HG02884 (cell line): ENCODE measurements around the gene TLL1.

Experiments used
- ATAC-seq: cut with Tn5 transposase; IDR thresholded peaks from one replicate; pipeline ENCODE4 v1.9.1; 2021; ENCODE audit warnings: mild to moderate bottlenecking, moderate library complexity; ENCODE audit not compliant: unreplicated experiment

TLL1 gene

DNA sequence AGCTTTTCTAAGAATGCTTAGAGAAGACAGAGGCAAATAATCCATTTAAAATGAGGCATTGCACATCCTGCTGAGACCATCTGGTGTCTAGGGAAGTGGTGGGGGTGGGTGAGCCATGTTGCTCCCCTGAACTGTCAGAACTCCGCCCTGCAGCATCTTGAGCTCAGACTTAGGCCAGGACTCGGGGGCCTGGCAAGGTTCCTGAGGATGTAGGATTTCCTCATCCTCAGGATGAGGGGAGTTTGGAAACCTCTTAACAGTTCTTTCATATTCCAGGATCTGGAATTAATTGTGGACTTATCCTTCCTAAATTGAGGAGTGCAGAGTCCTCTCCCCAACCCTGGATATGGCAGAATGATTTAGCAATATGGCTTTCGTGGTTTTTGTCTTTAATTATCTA is 6.6 kb downstream of the TLL1 start:
- ATAC-seq: no peak

DNA sequence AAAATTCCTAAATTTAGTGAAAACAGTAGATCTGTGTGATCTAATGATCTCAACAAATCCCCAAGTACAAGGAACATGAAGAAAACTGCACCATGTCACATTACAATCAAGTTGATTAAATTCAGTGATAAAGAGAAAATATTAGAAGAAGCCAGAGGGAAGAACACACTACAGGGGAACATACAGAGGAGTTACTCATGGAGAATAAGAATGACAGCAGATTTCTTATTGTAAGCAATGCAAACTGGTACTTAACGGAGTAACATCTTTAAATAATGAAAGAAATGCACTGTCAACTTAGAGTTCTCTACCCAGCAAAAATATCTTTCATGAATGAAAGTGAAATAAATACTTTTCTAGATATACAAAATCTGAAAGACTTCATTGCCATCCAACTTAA is 21.1 kb downstream of the TLL1 start:
- no peak for ATAC-seq

DNA sequence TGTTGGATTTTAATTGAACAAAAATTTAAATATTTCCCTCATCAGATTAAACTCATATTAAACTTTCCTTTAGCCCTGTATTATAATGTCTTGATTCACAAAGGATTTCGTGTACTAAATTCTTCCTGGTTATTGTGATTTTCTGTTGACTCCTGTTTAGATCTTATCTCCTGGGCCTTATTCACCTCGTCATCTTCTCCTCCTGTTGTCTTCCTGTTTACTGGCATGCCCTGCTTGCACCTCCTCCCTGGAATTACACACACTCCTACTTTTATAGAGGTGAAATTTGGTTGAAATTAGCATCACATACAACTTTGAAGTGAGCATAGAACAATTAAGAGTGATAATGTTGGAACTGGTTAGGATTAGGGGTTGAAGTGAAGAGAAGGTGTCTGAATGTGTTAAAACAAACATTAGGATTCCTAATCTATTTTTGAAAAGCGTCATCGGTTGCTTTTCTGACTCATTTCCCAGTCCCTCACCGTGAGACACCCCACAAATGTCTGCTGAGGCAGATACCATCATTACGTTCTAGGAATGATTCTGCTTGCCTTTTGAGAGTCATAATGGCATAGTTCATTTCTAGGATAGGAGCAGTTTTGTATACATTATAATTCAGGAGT is 32.5 kb downstream of the TLL1 start:
- ATAC-seq: no peak

DNA sequence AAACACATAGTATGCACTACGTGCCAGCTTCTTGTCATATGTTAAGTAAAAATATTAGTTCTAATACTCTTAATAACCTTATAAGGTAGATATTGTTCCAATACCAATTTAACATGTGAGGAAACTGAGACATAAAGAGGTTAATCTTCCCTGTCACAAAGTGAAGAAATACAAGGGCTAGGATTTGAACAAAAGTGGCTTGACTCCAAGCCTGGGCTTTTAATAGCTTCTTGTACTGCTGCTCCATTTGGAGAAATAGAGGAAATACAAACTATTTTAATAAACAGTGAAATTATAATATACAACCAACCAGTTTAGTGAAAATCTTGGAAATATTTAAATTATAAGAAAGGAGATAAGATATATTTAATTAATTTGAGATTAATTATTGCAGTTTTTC is 33.2 kb downstream of the TLL1 start:
- ATAC-seq: no peak

DNA sequence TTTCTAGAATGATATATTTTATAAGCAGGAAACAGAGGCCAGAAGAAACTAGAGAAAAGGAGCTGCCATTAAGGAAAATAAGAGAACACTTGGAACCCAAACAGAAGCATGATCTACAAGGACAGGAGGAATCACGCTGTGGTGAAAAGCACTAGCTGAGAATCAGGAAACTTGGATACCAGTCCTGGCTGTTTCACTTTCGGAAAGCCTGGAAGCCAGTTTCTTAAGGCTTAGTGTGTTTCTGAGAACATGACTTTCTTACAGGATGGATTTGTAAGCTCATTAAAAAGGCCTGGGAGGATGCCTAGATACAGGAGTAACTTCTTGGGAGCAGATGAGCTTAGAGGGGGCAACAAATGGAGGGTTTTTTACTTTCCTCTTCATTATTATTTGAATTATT is 36.9 kb downstream of the TLL1 start:
- ATAC-seq: no peak

DNA sequence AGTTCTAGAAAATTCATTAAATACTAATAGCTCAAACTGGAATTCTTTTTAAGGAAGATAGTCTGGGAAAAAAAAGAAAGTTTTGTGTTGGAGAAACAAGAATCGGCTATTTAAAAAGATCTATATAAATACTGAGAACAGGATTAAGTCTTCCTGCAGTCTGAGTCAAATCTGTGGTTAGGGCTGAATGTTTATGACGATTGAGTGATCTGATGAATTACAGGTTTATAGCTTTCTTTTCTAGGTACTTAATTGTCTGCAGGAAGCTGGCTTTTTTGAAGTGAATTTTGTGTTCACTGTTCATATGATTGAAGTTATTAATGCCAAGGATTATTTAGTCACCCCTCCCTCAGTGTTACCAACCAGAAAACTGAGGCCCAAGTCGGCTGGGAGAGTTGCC is 42.2 kb downstream of the TLL1 start:
- ATAC-seq: no peak

DNA sequence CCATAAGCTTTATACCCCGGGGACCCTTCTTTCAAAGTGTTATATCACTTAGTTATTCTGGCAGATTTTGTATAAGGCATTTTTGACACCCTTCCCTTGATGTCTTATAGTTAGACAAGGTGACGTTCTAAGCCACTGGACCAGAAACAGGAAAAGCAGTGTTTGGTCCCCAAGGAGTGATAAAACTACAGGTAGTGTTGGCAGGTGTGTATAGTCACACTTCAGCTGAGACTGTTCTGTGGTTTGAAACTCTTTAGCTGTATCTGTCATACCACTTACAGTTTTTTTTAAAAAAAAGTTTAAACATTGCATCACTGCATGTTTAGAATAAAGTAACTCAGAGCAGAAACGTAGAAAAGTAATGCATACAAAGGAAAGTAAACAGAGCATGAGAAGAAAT is 48.5 kb downstream of the TLL1 start:
- ATAC-seq: no peak

DNA sequence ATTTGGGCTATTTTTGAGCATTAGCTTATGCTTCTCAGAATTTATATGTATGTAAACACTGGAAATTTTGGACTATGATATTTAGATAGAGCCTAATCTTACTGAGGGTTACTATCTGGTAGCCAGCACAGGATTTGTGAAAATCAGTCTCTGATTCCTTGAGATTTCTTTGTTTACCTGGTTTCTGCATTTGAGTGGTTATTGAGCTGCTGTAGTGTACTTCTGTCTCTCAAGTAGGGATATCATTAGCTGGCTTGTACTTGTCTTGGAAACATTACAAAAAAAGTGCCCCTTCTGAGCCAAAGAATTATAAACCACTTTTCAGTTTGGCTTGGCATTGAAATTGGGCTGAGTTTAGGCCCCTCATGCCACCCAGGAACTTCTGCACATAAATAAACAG is 49.7 kb downstream of the TLL1 start:
- ATAC-seq: no peak

DNA sequence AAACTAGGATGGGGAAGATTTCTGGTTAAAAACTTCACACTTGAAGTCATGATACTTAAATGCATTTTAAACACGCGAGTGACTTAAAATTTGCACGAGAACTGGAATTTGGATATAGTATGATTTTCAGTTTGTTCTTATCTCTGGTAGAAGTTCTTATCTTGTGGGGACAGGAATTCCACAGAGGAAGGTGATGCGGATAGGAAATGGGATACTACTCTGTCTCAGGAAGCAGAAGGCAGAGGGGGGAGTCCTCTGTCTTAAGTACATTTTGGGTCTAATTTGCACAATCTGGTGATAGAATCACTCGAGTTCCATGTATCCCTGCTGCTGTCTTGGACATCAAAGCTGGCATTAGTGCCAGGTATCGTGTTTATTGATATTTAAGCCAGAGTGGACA is 53.3 kb downstream of the TLL1 start:
- no peak for ATAC-seq

DNA sequence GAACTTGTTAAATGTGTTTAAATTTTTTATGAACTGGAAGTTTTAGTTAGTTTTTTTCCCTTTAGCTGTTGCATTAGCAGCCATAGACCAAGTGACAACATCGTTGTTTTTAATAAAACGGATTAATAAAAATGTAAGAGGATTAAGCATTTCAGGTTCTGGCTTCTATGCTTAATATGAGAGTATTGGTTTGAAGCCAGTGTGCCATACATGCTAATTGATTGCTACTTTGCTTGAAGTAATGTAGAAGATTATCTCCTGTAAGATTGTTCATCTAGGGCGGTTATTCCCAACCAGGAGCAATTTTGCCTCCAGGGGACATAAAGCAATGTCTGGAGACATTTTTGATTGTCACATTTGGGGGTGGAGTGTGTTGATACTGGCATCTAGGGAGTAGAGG is 54.3 kb downstream of the TLL1 start:
- ATAC-seq: no peak

DNA sequence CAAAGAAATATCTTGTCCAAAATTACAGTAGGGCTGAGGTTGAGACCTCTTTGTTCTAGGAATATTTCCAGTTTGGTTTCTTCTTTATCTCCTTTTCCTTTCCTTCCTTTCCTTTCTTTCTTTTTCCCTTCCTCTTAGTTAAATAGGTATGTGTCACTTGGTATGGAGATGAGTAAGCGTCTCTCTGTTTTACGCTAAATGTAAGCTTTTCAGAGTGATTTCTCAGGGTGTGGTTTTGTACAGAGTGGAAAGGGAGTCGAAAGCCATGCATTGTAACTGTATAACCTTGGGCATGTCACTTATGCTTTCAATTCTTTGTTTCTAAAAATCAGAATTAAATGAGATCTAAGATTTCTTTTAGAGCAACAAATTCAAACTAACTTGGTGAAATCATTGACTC is 54.8 kb downstream of the TLL1 start:
- ATAC-seq: no peak

DNA sequence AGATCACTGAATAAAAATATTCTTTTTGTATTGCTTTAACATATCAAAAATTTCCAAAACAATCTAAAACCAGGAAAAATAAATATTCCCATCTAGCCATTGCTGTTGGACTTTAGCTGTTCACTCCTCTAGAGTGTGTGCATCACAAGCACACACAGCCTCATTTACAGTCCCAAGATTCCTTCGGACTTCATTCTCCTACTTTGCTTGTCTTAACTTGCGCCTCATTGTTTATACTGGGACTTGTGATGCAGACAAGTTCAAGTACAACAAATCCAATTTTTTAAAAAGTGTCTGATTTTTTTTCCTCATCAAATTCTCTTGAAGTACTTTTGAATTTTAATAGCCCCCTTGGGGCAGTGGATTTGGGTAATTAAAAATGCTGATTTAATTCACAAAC is 55.6 kb downstream of the TLL1 start:
- no peak for ATAC-seq

DNA sequence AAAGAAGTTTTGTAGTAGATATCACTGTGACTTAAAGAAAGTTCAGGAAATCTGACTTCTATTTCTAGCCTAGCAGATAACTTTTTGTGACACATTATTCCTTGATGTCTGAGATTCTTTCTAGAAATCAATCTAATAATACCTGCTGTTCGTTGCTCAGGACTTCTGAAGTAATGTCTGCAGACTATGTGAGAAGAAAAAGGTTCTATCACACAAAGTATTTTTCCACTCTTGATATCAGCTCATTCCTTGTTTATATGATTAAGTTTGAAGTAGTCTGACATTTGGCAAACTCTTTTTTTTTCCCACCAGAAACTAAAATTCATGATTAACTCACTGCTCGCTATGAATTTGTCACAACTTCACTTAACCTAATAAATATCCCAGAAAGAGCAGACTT is 56.6 kb downstream of the TLL1 start:
- no peak for ATAC-seq

DNA sequence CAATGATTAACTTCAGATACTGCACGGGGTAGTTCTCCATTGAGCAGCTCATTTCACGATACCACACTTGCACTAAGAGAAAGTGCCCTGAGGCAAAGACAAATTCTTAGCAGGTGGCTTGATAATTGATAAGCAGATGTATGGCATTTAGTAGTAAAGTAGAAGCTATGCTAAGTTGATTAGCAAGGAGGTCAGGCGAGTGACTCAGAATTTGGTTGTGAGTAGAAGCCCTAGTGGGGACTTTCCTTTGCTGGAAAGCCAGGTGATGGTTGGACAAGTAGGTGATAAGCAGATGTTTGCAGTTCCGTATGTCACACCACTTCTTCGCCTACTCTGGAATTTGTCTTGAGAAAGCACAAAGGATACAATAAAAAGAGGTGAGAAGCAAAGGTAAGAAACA is 58.7 kb downstream of the TLL1 start:
- ATAC-seq: no peak

DNA sequence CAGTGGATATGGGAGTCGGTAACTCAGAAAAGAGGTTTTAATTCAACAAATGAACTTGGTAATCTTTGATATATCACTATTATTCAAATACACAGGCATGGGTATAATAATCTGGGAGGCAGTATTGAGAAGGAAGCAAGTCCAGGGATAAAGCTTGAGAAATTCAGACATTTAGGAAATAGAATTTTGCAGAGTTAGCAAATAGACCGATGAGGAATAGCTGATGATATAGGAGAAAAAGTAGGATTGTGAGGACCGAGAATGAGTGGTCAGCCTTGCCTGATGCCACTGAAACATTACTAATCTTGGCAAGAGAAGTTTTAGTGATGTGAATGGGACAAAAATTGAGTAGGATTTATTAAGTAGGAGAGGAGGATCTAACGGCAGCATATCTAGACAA is 71.9 kb downstream of the TLL1 start:
- no peak for ATAC-seq

DNA sequence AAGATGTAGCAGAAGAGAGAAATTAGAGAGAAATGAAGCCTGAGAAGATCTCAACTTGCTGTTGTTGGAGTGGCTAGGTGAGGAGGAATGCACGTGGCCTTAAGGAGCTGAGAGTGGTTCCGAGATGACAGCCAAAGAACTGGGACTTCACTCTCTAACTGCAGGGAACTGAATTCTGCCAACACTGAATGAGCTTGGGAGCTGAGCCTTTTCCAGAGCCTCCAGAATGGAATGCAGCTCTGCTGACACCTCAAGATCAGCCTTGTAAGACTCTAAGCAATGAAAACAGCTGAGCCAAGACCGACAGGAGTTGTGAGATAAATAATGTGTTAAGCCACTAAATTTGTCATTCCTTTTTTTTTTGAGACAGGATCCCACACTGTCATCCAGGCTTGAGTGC is 73.0 kb downstream of the TLL1 start:
- ATAC-seq: no peak

DNA sequence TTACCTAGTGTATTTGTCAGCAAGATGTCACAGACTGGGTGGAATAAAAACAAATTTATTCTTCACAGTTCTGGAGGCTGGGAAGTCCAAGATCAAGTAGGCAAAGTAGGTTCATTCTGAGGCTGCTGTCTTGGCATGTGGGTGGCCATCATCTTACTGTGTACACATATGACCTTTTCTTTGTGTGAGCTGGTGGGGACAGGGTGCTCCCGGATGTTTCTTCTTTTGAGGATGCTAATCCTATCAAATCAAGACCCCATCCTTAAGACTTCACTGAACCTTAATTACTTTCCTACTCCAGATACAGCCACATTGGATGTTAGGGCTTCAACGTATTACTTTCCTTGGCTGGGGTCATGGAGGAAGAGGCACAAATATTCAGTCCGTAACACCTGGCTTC is 74.0 kb downstream of the TLL1 start:
- ATAC-seq: no peak

DNA sequence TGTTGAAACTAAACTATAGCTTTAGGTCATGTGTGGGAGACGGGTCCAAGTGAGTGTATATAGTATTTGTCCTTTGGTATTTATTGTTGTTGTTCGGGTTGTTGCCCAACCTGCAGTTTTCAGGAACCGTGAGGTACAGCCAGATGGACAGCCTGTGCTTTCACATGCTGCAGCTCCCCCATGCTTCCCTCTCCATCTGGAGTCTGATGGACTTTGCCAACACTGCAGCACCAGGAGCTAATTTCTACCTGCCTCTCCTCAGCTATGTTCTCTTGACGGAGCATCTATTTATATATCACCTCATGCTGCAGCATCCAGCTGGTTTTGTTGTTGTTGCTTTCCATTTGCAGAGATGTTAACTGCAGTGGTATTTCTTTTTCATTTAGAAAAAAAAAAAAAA is 80.1 kb downstream of the TLL1 start:
- no peak for ATAC-seq

DNA sequence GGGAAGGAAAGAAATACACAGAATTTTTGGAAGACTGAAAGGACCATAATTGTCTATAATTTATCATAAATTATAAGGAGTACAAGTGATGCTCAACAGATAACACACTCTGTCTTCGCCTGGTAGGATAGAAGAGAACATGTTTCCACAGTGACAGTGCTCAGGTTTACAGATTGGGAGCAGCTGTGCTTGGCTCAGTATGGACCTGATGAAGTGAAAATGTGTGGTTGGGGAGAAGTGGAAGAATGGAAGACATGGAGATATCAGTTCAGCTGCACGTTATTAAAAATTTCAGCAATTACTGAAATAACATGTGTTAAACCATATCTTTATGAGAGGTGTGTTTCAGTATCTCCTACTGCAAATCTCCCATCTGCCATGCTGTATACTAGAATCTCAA is 90.6 kb downstream of the TLL1 start:
- ATAC-seq: no peak

DNA sequence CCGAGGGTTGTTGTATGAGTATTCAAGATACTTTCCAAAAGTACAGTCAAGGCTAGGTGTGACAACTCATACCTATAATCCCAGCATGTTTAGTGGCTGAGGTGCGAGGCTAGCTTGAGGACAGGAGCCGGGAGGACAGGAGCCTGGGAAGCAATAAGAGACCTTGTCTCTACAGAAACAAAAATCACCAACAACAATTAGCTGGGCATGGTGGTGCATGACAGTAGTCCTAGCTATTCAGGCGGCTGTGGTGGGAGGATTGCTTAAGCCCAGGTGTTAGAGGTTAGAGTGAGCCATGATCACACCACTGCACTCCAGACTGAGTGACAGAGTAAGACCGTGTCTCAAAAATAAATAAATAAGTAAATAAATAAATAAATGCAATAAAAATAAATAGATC is 91.6 kb downstream of the TLL1 start:
- ATAC-seq: no peak

DNA sequence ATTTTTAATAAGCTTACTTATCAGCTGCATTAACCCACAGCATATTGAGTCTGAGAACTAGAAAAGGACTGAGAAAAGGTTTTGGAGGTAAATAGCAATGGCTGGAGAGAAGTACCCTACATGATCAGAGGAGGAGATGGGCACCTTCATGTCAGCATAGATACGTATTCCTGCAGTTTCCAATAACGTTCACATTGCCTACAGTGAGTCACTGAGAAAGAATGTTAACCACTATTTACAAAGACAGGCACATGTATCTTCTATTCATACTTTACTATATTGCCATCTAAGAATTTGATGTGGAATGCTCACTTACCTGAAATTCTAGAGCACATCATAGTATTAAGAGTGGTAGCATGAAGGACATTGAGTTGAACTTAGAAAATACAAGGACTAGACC is 92.5 kb downstream of the TLL1 start:
- no peak for ATAC-seq

DNA sequence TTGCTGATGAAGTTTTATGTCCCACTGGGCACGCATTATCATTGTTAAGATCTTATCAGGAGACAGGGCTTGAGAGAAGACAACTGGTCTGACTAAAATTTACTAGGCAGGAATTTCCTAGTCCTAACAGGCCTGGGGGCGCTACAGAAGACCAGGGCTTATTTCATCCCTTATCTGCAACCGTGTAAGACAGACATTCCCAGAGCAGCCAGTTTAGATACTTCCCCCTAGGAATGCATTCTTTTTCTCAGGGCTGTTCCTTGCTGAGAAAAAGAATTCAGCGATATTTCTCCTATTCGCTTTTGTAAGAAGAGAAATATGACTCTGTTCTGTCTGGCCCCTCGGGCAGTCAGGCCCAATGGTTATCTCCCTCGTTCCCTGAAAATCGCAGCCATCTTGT is 93.8 kb downstream of the TLL1 start:
- no peak for ATAC-seq

DNA sequence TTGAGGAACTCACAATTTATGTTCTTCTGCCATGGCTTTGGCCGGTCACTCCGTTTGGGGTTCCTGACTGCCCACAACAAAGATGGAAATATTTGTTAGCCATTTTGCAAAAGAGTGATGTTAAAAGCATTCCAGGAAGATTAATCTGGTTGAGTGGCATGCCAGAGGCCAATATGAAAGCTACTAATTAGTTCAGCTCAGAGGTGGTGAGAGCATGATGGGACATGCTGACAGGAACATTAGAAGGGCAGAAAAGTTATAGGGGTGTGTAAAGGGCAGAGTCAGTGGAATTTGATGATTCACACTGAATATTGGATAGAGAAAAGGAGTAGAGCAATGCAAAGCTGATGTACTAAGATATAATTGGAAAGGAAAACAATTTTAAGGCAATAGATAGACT is 94.4 kb downstream of the TLL1 start:
- ATAC-seq: no peak
